Esophagus squamous epithelium (tissue), 5 donors: ENCODE results near the gene TESPA1. TPM values are rescaled to one million over a fixed set of nuclear protein-coding genes. Genes with fewer than 3 reads are reported as not detected.

ENCODE experiments used
- DNase-seq: peaks from one replicate; lab custom pipeline; 2025; lab: John Stamatoyannopoulos, UW
- H3K27ac ChIP-seq, 4 donors: fragments of 200-600 bp; sonication (generic); one replicate each; pipeline ENCODE4 v1.5.1; 2016 to 2019; ENCODE audit warnings: mild to moderate bottlenecking in 1 of 4
- H3K27me3 ChIP-seq, 4 donors: fragments of 200-600 bp; sonication (generic); 1 replicate in 3 of 4; 2 replicates in 1 of 4; pipeline versions ENCODE4 v1.5.1 to v1.6.0; 2017 to 2021; ENCODE audit warnings: antibody characterized with exemption in 1 of 4
- H3K36me3 ChIP-seq, 3 donors: fragments of 200-600 bp; sonication (generic); one replicate each; pipeline ENCODE4 v1.5.1; 2016 to 2019
- H3K4me1 ChIP-seq, 3 donors: fragments of 200-600 bp; sonication (generic); one replicate each; pipeline ENCODE4 v1.5.1; 2017 to 2019
- H3K4me3 ChIP-seq, 4 donors: fragments of 200-600 bp; sonication (generic); 1 replicate in 3 of 4; 2 replicates in 1 of 4; pipeline ENCODE4 v1.5.1; 2016 to 2019; ENCODE audit warnings: mild to moderate bottlenecking in 2 of 4, moderate library complexity in 1 of 4
- H3K9me3 ChIP-seq, 3 donors: fragments of 200-600 bp; sonication (generic); one replicate each; pipeline ENCODE4 v1.5.1; 2016 to 2019
- POLR2A ChIP-seq, 4 donors: fragments of 450-650 bp; IDR thresholded peaks; one replicate each; pipeline ENCODE4 v1.6.1; 2017; ENCODE audit warnings: antibody characterized with exemption in 4 of 4, mild to moderate bottlenecking in 4 of 4, moderate library complexity in 3 of 4
- WGBS, 2 donors: methylation state at CpG; one replicate each; pipeline ENCODE4 v1.1.5; 2018; 5-methylcytosine and 5-hydroxymethylcytosine counted together
- intact Hi-C: fragments of 100-400 bp; cut with DNase I; formaldehyde crosslinking; loops from one replicate; pipeline ENCODE4 v1.15.0; 2022
- total RNA-seq, 4 donors: library from RNA; depleted of rRNA; stranded (reverse); fragments of >200 nt; gene quantifications; one replicate each; pipeline ENCODE4 v1.1.0, GENCODE V29; 2016
- TF ChIP-seq, protein P1 (sequence below), 6 experiments: fragments of 450-650 bp in 4 of 6; fragments of 200-600 bp in 2 of 6; sonication (generic) in 2 of 6; IDR thresholded peaks; one replicate each; pipeline ENCODE4 v1.5.1; 2016 to 2019; ENCODE audit warnings: antibody characterized with exemption in 6 of 6, mild to moderate bottlenecking in 4 of 6, moderate library complexity in 4 of 6
- donor health status: DM: yes; HTN: yes; CAD: no.

TESPA1 gene
- total RNA-seq, 4 donors from 2014 or later, result 0.31 to 6.7 (median 2.0) TPM; not detected in 1

DNA sequence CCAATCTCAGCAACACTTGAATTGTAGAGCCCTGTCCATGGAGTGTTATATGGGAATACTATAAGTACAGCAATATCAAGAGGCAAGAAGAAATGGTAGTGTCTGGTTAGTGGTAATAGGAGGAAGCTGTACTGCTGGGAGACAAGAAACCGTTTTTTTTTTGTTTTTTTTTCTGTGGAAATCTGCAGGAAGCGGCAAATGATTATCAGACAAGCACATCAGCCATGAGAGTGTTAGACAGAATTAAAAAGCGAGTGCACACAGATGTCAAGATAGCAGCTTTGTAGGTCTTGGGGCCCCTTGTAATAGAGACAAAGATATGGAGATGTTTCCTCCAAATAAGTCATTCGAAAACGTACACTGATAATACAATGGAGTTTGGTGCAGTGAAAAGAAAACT is 6.7 kb downstream of the TESPA1 start:
- Histone ChIP-seq H3K4me1 (no peaks in the 10 kb centered on the region), H3K4me3 (no peak overlapping the region), H3K27me3 (no peaks in the 10 kb centered on the region), H3K9me3 (no peaks in the 10 kb centered on the region), H3K36me3 (no peaks in the 10 kb centered on the region), H3K27ac (no peak overlapping the region)
- DNase-seq, result no peak
- intact Hi-C loops, result no loop called here
- TF ChIP-seq, protein P1, sequence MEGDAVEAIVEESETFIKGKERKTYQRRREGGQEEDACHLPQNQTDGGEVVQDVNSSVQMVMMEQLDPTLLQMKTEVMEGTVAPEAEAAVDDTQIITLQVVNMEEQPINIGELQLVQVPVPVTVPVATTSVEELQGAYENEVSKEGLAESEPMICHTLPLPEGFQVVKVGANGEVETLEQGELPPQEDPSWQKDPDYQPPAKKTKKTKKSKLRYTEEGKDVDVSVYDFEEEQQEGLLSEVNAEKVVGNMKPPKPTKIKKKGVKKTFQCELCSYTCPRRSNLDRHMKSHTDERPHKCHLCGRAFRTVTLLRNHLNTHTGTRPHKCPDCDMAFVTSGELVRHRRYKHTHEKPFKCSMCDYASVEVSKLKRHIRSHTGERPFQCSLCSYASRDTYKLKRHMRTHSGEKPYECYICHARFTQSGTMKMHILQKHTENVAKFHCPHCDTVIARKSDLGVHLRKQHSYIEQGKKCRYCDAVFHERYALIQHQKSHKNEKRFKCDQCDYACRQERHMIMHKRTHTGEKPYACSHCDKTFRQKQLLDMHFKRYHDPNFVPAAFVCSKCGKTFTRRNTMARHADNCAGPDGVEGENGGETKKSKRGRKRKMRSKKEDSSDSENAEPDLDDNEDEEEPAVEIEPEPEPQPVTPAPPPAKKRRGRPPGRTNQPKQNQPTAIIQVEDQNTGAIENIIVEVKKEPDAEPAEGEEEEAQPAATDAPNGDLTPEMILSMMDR (IDR thresholded peaks at IDR 0.05), result no peak
- no peak for TF ChIP-seq POLR2A (IDR thresholded peaks at IDR 0.05)
- WGBS, 2 donors, result 53 to 68% methylated on average over 5 of the region's 5 CpGs

DNA sequence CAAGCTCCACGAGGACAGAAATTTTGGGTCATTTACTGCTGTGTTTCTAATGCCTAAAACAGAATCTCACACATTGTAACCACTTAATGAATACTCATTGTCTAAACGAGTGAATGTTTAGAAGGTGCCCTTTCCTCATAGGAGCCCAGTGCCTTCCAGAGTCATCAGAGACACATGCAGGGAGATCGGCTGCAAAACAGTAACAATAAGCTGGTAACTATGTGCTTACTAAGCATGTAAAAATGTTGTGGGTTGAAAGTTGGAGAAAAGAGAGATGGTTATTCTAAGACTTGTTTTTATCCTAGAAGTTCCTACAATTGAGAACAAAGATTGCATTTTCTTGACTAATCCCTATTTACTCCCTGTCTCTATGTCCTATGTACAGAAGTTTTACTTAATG is 7.4 kb downstream of the TESPA1 start:
- intact Hi-C loops, result no loop called here
- H3K36me3 ChIP-seq, result no peaks in the 10 kb centered on the region
- H3K27ac ChIP-seq, result no peak overlapping the region
- no peak overlapping the region for H3K4me3 ChIP-seq
- H3K4me1 ChIP-seq, result no peaks in the 10 kb centered on the region
- no peak for DNase-seq
- no peak for TF ChIP-seq POLR2A (IDR thresholded peaks at IDR 0.05)
- TF ChIP-seq, protein P1 (IDR thresholded peaks at IDR 0.05), result no peak
- no peaks in the 10 kb centered on the region for H3K9me3 ChIP-seq
- 36 to 39% methylated on average over 3 of the region's 3 CpGs for WGBS, 2 donors
- H3K27me3 ChIP-seq, result no peaks in the 10 kb centered on the region

DNA sequence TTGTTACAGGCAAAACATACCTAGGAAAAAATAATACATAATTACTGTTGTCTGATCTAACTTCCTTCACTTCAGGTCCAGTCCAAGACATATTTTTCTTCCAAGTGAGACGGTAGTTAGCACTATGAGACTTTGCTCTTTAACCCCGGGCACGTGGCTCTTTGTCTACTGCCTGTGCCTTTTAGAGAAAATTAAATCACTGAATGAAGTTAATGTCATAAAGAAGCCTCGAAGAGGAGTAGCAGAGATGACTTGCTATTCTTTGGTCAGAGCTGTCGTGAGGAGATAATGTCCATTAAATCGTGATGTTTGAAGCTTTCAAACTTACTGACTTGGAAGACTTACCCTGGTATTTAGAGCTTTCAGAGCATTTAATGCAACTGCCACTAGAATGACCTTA is 8.7 kb downstream of the TESPA1 start:
- H3K27me3 ChIP-seq, result no peaks in the 10 kb centered on the region
- TF ChIP-seq, protein P1 (IDR thresholded peaks at IDR 0.05), result no peak
- TF ChIP-seq POLR2A (IDR thresholded peaks at IDR 0.05), result no peak
- intact Hi-C loops, result no loop called here
- H3K36me3 ChIP-seq, result no peaks in the 10 kb centered on the region
- H3K27ac ChIP-seq, result no peak overlapping the region
- no peaks in the 10 kb centered on the region for H3K9me3 ChIP-seq
- WGBS, 2 donors, result 61 to 64% methylated on average over 6 of the region's 6 CpGs
- no peaks in the 10 kb centered on the region for H3K4me1 ChIP-seq
- H3K4me3 ChIP-seq, result no peak overlapping the region
- DNase-seq, result no peak

DNA sequence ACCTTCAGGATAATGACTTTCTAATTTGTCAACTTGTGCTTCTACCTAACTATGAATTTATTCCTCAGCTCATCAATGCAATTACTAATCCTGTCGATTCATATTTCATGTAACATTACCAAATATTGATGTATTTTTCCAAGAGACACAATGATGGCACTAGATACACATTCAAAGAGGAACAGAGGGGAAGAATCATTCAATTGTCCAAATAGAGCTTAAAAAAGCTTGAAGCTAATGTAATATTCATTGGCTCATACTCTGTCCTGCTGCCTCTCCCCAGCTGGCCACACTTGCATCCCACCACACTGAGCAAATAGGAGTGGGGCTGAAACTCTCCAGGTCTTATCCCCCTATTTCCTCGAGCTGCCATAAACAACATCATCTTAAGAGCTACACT is 9.3 kb downstream of the TESPA1 start:
- no peak for TF ChIP-seq POLR2A (IDR thresholded peaks at IDR 0.05)
- TF ChIP-seq, protein P1 (IDR thresholded peaks at IDR 0.05), result no peak
- no peaks in the 10 kb centered on the region for H3K9me3 ChIP-seq
- H3K36me3 ChIP-seq, result no peaks in the 10 kb centered on the region
- DNase-seq, result no peak
- H3K4me1 ChIP-seq, result no peaks in the 10 kb centered on the region
- WGBS, 2 donors, result 59 to 75% methylated on average over 2 of the region's 2 CpGs
- intact Hi-C loops, result no loop called here
- no peak overlapping the region for H3K4me3 ChIP-seq
- H3K27me3 ChIP-seq, result no peaks in the 10 kb centered on the region
- H3K27ac ChIP-seq, result no peak overlapping the region

DNA sequence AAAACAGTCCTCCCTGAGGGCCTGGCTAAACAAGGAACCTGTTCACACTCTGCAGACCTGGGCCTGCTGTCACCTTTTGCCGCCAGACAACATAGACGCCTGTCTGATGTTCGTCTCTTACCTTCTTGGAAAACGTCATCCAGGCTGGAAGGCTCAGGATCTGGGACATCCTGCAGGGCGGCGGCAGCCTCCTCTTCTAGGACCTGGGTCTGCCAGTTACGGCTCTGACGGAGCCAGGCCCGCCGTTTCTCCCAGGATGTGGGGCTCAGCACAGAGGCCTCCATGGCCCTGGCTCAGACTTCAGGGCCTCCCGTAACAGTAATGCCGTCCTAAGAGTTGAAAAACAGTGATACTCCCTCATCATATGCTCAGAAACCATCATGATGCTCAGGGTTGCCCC is 10.3 kb downstream of the TESPA1 start:
- H3K4me3 ChIP-seq, result no peak overlapping the region
- no peaks in the 10 kb centered on the region for H3K36me3 ChIP-seq
- no peaks in the 10 kb centered on the region for H3K4me1 ChIP-seq
- no peak for TF ChIP-seq POLR2A (IDR thresholded peaks at IDR 0.05)
- TF ChIP-seq, protein P1 (IDR thresholded peaks at IDR 0.05), result no peak
- DNase-seq, result no peak
- H3K27ac ChIP-seq, result no peak overlapping the region
- intact Hi-C loops, result no loop called here
- H3K27me3 ChIP-seq, result no peaks in the 10 kb centered on the region
- H3K9me3 ChIP-seq, result no peaks in the 10 kb centered on the region
- WGBS, 2 donors, result 80 to 87% methylated on average over 1 to 3 of the region's 12 CpGs
